GM13977 (cell line): ENCODE measurements around the gene LCOR.

ENCODE experiments used
- DNase-seq: peaks from one replicate; pipeline ENCODE4 v3.0.0; 2012; ENCODE audit warnings: low spot score
- in situ Hi-C: fragments of 300-500 bp; cut with MboI; formaldehyde crosslinking; loops from one replicate; pipeline ENCODE4 v1.12.0; 2022; ENCODE audit warnings: low sequenced_read_pairs, low pct_unique_long_range_greater_than_20kb, mixed read lengths, inconsistent platforms; ENCODE audit not compliant: unreplicated experiment
- TF ChIP-seq, protein P1 (sequence below): IDR thresholded peaks from 2 replicates; pipeline ENCODE4 v1.5.1; 2012; ENCODE audit warnings: mild to moderate bottlenecking, control low read depth; ENCODE audit not compliant: insufficient read depth; ENCODE audit errors: extremely low read depth, missing control alignments

LCOR gene

DNA sequence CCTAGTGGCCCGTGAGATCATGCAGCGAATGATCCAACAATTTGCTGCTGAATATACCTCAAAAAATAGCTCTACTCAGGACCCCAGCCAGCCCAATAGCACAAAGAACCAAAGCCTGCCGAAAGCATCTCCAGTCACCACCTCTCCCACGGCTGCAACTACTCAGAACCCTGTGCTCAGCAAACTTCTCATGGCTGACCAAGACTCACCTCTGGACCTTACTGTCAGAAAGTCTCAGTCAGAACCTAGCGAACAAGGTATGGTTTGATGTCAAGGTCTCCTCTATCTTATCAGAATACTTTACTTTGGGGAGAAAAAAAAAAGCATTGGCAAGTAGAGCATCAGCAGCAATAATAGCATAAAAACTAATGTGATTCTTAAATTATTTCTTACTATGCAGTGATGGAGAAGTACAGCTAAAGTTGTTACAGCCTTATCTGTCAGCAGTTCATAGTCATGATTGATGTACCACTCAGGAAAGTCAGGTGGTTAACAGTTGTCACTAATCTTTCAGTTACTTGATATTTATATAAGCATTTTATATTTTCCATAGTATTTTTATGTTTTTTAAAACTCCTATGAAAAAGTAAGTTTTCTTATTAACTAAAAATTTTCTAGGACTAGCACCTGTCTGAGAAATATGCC lies 117.1 kb downstream of the LCOR start:
- DNase-seq = no peak
- in situ Hi-C loops = no loop called here
- TF ChIP-seq, protein P1, sequence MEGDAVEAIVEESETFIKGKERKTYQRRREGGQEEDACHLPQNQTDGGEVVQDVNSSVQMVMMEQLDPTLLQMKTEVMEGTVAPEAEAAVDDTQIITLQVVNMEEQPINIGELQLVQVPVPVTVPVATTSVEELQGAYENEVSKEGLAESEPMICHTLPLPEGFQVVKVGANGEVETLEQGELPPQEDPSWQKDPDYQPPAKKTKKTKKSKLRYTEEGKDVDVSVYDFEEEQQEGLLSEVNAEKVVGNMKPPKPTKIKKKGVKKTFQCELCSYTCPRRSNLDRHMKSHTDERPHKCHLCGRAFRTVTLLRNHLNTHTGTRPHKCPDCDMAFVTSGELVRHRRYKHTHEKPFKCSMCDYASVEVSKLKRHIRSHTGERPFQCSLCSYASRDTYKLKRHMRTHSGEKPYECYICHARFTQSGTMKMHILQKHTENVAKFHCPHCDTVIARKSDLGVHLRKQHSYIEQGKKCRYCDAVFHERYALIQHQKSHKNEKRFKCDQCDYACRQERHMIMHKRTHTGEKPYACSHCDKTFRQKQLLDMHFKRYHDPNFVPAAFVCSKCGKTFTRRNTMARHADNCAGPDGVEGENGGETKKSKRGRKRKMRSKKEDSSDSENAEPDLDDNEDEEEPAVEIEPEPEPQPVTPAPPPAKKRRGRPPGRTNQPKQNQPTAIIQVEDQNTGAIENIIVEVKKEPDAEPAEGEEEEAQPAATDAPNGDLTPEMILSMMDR = no peak

DNA sequence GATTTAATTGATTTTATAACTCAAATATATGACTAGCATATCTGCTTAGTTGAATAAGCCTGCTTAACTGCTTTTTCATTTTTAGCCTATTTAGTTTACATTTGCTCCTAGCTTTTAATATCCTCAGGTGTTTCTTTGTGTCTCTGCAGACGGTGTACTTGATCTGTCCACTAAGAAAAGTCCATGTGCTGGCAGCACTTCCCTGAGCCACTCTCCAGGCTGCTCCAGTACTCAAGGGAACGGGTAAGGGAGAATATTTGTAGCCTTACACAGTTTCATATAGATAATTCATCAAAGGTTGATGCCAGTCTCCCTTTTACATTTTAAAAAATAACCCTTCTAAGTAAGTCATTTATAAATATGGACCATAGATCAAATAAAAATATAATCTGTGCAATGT lies 119.9 kb downstream of the LCOR start:
- in situ Hi-C loops = no loop called here
- TF ChIP-seq, protein P1 = no peak
- DNase-seq = no peak

DNA sequence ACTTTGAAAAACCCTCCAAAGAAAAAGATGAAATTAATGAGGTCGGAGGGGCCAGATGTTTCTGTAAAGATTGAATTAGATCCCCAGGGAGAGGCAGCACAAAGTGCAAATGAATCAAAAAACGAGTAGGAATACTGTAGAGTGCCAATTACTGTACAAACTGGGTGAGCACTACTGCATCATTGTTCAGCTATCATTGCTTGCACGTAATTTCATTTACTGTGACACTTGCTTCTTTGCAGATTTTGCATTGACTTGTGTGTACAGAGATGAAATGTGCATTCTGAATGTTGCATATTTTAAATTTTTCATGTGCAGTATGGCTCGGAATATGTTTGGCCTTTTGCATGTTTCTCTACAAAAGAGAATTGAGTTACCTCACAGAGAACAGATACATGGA lies 123.7 kb downstream of the LCOR start:
- TF ChIP-seq, protein P1 = no peak
- DNase-seq = no peak
- in situ Hi-C loops = no loop called here

DNA sequence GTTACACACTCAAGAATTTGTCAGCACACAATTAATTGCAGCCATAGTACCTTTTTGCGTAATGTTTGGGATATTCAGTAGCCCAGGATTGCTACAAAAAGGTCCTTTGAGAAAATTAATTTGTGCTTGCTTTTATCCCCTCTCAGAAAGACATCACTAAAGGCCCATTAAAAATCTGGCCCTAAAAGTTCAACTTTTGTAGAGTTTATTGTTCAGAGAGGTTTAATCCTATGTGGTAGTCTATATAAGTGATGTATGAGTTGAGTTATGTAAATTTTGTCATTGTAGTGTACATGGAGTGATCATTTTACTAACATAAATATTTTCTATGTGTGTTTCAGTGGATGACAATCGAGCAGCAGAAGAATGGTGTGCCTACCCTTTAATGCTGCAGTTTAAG lies 126.0 kb downstream of the LCOR start:
- TF ChIP-seq, protein P1 = no peak
- DNase-seq = no peak

DNA sequence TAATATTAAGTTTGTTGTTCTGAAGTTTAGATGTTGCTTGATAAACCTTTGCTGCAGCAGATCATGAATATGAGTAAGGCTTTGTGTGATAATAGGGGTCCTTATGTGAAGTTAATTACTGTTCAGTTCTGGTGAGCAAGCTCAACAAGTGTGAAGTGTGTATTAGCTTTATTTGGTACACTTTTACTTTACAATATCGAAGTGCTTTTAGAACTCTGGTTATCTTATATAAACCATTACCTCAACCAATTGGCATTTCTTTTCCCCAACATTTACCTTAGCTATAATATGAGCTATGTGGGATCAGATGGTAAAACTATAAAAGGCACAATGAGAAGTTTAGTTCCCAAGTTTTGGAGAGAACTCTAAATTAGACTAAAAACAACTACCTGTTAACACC lies 127.6 kb downstream of the LCOR start:
- in situ Hi-C loops = no loop called here
- DNase-seq = no peak
- TF ChIP-seq, protein P1 = no peak

More for the DNA sequence above, 126.0 kb downstream of the LCOR start:
- in situ Hi-C loops = no loop called here

DNA sequence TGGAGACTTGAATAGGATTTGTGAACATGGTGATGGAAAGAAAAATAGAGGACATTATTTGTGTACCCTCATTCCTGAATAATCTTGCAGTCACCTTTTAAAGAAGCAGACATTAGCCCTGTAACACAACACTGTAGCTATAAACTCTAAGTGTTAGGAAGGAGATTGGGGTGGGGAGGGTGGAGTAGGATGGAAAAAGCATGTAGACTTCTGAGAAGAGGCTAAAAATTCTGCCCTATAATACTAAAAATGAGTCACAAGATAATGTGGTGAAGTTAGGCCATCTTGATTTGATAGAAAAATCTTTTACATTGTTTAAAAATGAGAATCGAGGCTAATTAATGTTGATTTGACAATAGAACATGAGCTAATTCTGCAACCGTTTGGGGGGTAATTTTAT lies 128.8 kb downstream of the LCOR start:
- TF ChIP-seq, protein P1 = no peak
- in situ Hi-C loops = no loop called here
- no peak for DNase-seq

DNA sequence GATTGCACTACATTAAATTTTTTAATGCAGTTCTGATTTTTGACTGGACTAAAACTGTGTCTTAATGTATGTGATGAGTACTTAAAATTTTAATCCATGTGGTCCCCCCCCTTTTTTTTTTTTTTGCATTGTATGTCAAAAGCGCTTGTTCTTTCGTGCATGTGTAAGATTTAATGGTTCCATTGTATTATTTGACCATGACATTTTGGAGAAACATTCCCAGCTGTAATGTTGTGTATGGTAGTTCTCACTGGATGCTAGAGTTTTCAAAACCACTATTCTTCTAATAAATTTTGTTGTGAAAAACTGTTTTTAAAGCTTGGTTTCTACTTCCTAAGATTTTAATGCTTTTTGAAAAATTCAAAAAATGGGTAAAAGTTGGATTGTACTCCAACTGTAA lies 132.0 kb downstream of the LCOR start:
- TF ChIP-seq, protein P1 = no peak
- no peak for DNase-seq
- in situ Hi-C loops = no loop called here
